GM21515 (cell line): Measurements from ENCODE around the gene INPP1.
"Not testable (repeated sequence)": the region's sequence is repeated elsewhere in the genome, so short reads cannot be mapped to it uniquely, and the experiment has no call there.

Experiments
- ATAC-seq: cut with Tn5 transposase; IDR thresholded peaks from one replicate; pipeline ENCODE4 v1.9.1; 2021; ENCODE audit not compliant: unreplicated experiment

The INPP1 gene

GRCh38 chr2:190333395-190333794, 10.0 kb upstream of the INPP1 start:
- no peak for ATAC-seq

DNA sequence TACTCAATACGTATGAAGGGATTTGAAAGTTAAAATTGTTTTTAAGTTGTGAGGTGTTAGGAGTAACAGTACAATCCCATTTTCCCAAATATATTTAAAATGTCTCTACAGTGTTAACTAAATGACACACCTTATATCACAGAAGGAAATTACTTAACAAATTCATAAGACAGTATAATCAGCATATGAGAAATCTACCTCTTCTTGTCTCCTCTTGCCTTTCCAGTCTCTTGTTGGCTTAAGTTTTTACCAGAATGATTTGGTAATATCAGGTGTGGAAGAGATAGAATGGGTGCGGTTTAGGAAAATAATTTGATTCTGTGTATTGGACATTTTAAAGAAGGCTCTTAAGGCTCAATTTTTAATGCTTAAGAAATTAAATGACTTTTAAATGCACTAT, 9.5 kb upstream of the INPP1 start:
- no peak for ATAC-seq

DNA sequence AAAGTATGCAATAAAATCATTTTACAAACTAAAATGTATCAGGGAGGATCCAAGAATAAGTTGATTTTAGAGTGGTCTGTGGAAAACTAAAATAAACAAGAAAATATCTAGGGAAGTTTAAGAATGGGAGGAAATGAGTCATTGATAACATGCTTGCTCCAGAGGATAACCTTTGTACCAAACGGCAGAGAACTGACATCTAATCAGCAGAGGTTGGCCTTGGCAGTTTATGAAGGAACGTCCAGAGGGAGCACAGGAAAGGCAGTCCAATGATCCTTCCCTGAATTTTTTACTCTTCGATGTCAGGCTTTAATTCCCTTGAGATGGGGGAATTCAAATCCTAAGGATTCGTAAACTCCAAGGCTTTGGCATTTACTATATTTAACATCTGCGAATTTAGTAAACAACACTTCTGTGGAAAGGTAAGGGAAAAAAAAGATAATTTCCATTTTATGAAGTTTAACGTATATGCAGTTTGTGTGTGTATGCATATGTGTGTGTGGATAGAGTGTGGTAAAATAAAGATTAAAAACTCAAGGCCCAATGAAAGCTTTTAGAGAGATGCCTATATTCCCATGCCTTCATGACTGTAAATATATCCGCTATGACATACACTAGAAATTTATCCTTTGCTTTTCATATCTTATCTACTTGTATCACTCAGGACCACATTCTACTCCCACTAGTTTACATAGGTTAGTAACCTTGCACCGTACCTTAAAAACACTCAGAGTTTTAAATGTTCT, 8.7 kb upstream of the INPP1 start:
- ATAC-seq: no peak

DNA sequence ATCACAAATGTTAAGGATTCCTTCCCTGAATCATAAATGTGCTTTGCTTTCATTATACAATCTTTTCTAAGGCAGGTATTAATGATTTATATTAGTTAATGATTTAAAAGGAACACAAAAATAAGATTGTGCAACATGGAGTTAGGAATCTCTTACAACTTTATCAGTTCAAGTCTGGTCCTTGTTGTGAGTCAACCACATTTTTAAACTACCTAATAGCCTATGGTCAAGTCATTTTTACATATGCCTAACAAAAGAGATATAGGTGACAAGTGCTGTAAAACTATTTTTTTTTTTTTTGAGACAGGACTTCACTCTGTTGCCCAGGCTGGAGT, 8.2 kb upstream of the INPP1 start:
- ATAC-seq: no peak

GRCh38 chr2:190335584-190335983, 7.8 kb upstream of the INPP1 start:
- not testable (repeated sequence) for ATAC-seq

DNA sequence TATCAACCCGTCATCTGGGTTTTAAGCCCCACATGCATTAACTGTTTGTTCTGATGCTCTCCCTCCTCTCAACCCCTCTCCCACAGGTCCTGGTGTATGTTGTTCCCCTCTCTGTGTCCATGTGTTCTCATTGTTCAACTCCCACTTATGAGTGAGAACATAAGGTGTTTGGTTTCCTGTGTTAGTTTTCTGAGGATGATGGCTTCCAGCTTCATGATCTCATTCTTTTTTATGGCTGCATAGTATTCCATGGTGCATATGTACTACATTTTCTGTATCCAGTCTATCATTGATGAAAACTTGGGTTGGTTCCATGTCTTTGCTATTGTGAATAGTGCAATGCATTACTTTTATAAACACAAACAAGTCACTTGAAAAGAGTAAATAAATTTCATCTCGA, 7.0 kb upstream of the INPP1 start:
- ATAC-seq: no peak

DNA sequence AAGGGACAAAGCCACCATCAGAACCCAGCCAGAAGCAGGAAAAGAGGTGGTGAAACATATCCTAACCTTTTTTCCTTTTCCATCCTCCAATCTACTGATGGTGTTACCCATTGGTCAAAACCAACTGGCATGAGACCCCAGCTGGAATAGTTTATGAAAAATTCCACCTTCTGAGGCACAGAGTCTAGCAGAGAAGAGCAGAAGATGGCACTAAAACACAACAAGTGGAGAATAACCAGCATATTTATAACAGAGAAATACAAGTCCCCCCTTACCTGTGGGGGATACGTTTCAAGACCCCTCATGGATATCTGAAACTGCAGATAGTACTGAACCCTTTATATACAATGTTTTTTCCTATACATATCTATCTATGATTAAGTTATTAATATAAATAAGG, 4.9 kb upstream of the INPP1 start:
- ATAC-seq: no peak

GRCh38 chr2:190339394-190339793, 4.0 kb upstream of the INPP1 start:
- no peak for ATAC-seq

DNA sequence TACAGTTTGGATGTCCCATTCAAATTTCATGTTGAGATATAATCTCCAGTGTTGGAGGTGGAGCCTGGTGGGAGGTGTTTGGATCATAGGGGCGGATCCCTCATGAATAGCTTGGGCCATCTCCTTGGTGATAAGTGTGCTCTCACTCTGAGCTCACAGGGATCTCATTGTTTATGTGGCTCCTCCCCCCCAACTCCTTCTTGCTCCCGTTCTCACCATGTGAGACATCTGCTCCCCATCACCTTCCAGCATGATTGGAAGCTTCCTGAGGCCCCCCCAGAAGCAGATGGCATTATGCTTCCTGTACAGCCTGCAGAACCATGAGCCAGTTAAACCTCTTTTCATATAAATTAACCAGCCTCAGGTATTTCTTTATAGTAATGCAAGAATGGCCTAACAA, 3.0 kb upstream of the INPP1 start:
- ATAC-seq: no peak

DNA sequence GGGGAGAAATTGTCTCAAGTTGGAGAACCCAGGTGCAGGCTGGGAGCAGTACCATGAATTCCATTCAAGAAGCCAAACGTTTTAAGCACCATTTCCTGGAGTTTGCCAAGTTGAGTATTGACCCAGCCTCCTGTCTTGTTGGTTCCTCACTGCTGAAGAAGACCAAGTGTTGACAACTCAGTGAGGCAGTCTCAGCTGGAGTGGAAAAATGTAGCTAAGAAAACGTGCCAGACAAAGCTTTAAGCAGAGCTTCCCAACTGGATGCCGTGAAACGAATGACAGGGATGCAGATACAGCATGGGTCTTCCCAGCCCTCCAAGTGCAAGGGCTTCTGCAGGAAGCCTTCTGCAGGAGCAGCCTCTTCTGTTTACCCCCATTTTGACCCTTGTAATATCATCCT, 778 bp upstream of the INPP1 start:
- ATAC-seq: no peak

GRCh38 chr2:190343089-190343535, 277 bp upstream of the INPP1 start:
- no peak for ATAC-seq

DNA sequence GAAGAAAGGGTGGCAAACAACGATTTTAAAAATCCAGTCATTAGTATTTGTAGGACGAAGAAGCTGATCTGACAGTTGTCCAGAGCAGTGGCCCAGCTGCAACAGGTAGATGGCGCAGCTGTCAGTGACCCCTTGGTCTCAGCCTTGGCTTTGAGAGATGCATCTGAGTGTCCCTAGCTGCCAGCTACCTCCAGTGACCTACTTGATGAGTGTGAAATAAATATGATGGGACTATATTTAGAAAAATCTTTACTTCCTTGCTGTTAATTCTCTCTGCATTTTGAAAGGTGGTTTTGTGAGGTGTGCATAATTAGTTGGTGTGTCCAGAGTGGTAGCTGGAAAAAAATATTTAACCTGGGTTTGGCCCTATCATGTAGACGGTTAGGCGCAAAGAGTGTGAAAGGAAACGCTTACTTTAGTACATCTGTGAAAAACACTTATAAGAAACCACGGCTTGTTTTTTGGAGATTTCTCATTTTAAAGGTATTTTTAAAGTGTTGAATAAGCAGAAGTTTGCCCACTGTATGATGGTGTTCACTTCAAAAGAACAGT, 963 bp downstream of the INPP1 start:
- ATAC-seq: peak; percentile 71

GRCh38 chr2:190350371-190350770, 7.0 kb downstream of the INPP1 start:
- no peak for ATAC-seq

DNA sequence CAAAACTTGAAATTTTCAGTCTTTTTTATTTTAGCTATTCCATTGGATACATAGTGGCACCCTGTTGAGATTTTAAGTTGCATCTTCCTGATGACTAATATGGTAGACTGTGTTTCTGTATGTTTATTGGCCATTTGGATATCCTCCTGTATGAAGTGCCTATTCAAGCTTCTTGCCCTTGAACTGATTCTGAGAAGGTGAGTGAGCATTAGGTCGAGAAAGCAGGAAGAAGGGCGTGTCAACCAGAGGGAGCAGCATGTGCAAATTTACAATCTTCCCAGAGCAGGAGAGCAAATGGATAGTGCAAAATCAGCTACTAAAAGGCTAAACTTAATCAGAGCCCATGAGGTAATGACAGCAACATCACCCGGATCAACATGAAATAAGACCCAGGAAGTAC, 8.6 kb downstream of the INPP1 start:
- ATAC-seq: no peak

GRCh38 chr2:190352668-190353536, 9.5 kb downstream of the INPP1 start:
- ATAC-seq: no peak

- no peak for ATAC-seq
These were observed 10.1 kb downstream of the INPP1 start for GRCh38 chr2:190353537-190353899.

GRCh38 chr2:190354003-190354690, 10.8 kb downstream of the INPP1 start:
- no peak for ATAC-seq

- no peak for ATAC-seq
These were observed 12.7 kb downstream of the INPP1 start for GRCh38 chr2:190355968-190356644.

DNA sequence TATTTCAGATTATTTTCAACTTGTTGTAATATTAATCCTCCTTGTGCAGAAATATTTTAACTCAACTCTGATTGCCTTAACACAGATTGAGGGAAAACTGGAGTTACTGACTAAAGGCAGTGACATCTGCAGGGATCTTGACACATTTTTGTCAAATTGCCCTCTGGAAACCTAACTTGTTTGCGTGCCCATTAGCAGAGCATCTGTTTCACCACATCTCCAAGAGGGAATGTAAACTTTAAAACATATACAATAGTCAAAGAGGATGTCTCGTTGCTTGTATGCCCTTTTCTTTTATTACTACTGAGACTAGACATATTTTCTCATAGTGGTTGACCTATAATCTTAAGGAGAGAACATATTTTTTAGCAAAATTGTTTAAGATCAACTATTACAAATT, 14.2 kb downstream of the INPP1 start:
- no peak for ATAC-seq

DNA sequence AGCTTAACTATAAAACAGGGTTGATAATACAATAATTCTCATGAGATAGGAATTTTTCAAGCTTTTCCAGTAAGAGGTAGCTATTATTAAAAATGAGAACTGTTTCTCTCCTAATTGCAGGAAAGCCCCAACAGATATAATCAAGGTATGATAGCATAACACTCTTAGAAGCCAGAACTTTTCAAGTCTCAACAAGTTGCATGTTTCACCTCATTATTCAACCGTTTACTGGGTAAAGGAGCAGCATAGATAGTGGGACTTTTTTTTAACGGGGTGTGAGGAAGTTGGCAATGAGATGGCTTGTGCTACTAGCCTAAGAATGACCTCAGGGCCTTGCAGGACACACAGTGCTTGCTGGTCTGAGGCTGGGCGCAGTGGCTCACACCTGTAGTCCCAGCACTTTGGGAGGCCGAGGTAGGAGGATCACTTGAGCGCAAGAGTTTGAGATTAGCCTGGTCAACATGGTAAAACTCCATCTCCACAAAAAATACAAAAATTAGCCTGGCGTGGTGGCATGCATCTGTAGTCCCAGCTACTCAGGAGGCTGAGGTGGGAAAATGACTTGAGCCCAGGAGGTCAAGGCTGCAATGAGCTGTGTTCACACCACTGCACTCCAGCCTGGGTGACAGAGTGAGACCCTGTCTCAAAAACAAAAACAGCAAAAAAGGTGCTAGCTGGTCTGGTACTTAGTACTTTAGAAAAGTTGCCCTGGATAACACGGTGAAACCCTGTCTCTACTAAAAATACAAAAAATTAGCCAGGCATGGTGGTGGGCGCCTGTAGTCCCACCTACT, 15.5 kb downstream of the INPP1 start:
- ATAC-seq: not testable (repeated sequence)
